Muscle of leg (tissue), 11 donors: ENCODE results near the gene NHSL2. TPM values are rescaled to one million over a fixed set of nuclear protein-coding genes. Genes with fewer than 3 reads are reported as not detected.

ENCODE experiments used
- DNase-seq: peaks from one replicate; pipeline ENCODE4 v3.0.0; 2013
- H3K27ac ChIP-seq: one replicate; pipeline ENCODE4 v1.5.1; 2013; ENCODE audit warnings: mild to moderate bottlenecking, low read length, control low read depth
- H3K27me3 ChIP-seq: one replicate; pipeline ENCODE4 v1.6.1; 2013; ENCODE audit warnings: low read length; ENCODE audit not compliant: control insufficient read depth, insufficient read depth
- H3K36me3 ChIP-seq: one replicate; pipeline ENCODE4 v1.6.1; 2013; ENCODE audit warnings: low read length; ENCODE audit not compliant: control insufficient read depth, insufficient read depth
- H3K4me1 ChIP-seq: one replicate; pipeline ENCODE4 v1.6.1; 2013; ENCODE audit warnings: low read length; ENCODE audit not compliant: control insufficient read depth, insufficient read depth
- H3K4me3 ChIP-seq: one replicate; pipeline ENCODE4 v1.5.1; 2013; ENCODE audit warnings: low read length, control low read depth
- H3K9me3 ChIP-seq: replicated peaks from 2 replicates; pipeline ENCODE4 v1.6.1; 2013; ENCODE audit warnings: low read depth, low read length; ENCODE audit not compliant: control insufficient read depth
- WGBS: methylation state at CpG from one replicate; pipeline ENCODE4 v1.1.5; 2013; ENCODE audit warnings: missing lambda C conversion rate; ENCODE audit not compliant: insufficient coverage; 5-methylcytosine and 5-hydroxymethylcytosine counted together
- polyA plus RNA-seq, 8 donors: library from polyadenylated mRNA; unstranded; fragments of 120-200 nt; gene quantifications; one replicate each; pipeline versions ENCODE4 v1.2.1 to v1.2.3, GENCODE V29; 2013; ENCODE audit warnings: inconsistent platforms in 1 of 8, low replicate concordance in 1 of 8; ENCODE audit not compliant: insufficient read length in 8 of 8, insufficient read depth in 1 of 8
- total RNA-seq: library from RNA; stranded (reverse); fragments of 120-200 nt; gene quantifications from one replicate; pipeline ENCODE4 v1.2.4, GENCODE V29; 2013

Gene NHSL2
- total and polyA plus RNA-seq, 9 donors, result 6.6 to 11.1 (median 8.3) TPM

GRCh38 chrX:72011734-72012133 is 101.1 kb downstream of the NHSL2 start:
- no CpG with 5 or more reads among the region's 2 CpGs for WGBS
- DNase-seq, result no peak
- Histone ChIP-seq H3K27ac (no peak overlapping the region), H3K27me3 (peaks cover 21% of the 10 kb centered on the region), H3K9me3 (no peaks in the 10 kb centered on the region), H3K36me3 (no peaks in the 10 kb centered on the region), H3K4me3 (no peak overlapping the region), H3K4me1 (no peaks in the 10 kb centered on the region)

- no CpG with 5 or more reads among the region's 3 CpGs for WGBS
- DNase-seq, result no peak
- H3K27me3 ChIP-seq, result peaks cover 36% of the 10 kb centered on the region
- H3K9me3 ChIP-seq, result no peaks in the 10 kb centered on the region
- peaks cover 18% of the 10 kb centered on the region for H3K4me1 ChIP-seq
- H3K4me3 ChIP-seq, result no peak overlapping the region
- no peaks in the 10 kb centered on the region for H3K36me3 ChIP-seq
- H3K27ac ChIP-seq, result no peak overlapping the region
These were observed 104.7 kb downstream of the NHSL2 start for GRCh38 chrX:72015383-72015782.

GRCh38 chrX:72016881-72017783 is 106.5 kb downstream of the NHSL2 start:
- Histone ChIP-seq H3K36me3 (no peaks in the 10 kb centered on the region), H3K9me3 (no peaks in the 10 kb centered on the region), H3K4me3 (no peak overlapping the region), H3K4me1 (peaks cover 24% of the 10 kb centered on the region), H3K27me3 (peaks cover 45% of the 10 kb centered on the region), H3K27ac (no peak overlapping the region)
- 60% methylated on average over 2 of the region's 4 CpGs for WGBS
- DNase-seq, result no peak

- Histone ChIP-seq H3K9me3 (no peaks in the 10 kb centered on the region), H3K4me1 (peaks cover 24% of the 10 kb centered on the region), H3K4me3 (peak overlapping the region; percentile 24), H3K27me3 (peaks cover 46% of the 10 kb centered on the region), H3K36me3 (no peaks in the 10 kb centered on the region), H3K27ac (peak overlapping the region; percentile 80)
- WGBS, result 20% methylated on average over 60 of the region's 70 CpGs
- DNase-seq, result peak; percentile 94
These were observed 107.8 kb downstream of the NHSL2 start for GRCh38 chrX:72018277-72019112.

GRCh38 chrX:72019487-72019886 is 108.8 kb downstream of the NHSL2 start:
- Histone ChIP-seq H3K36me3 (no peaks in the 10 kb centered on the region), H3K27ac (peak overlapping the region; percentile 80), H3K4me3 (no peak overlapping the region), H3K9me3 (no peaks in the 10 kb centered on the region), H3K4me1 (peaks cover 24% of the 10 kb centered on the region), H3K27me3 (peaks cover 51% of the 10 kb centered on the region)
- WGBS, result 29% methylated on average over 1 of the region's 3 CpGs
- no peak for DNase-seq

- peak overlapping the region; percentile 80 for H3K27ac ChIP-seq
These were observed 109.6 kb downstream of the NHSL2 start for GRCh38 chrX:72020204-72020603.

GRCh38 chrX:72020788-72021187 is 110.1 kb downstream of the NHSL2 start:
- Histone ChIP-seq H3K27me3 (peaks cover 55% of the 10 kb centered on the region), H3K27ac (peak overlapping the region; percentile 80), H3K36me3 (no peaks in the 10 kb centered on the region), H3K4me3 (no peak overlapping the region), H3K9me3 (no peaks in the 10 kb centered on the region), H3K4me1 (peaks cover 24% of the 10 kb centered on the region)
- DNase-seq, result no peak
- no CpG with 5 or more reads among the region's 3 CpGs for WGBS

More at GRCh38 chrX:72020204-72020603, 109.6 kb downstream of the NHSL2 start:
- Histone ChIP-seq H3K9me3 (no peaks in the 10 kb centered on the region), H3K4me1 (peaks cover 24% of the 10 kb centered on the region), H3K27me3 (peaks cover 50% of the 10 kb centered on the region), H3K4me3 (no peak overlapping the region), H3K36me3 (no peaks in the 10 kb centered on the region)
- no CpG with 5 or more reads among the region's 3 CpGs for WGBS
- peak; percentile 91 for DNase-seq

GRCh38 chrX:72021975-72022374 is 111.3 kb downstream of the NHSL2 start:
- H3K9me3 ChIP-seq, result no peaks in the 10 kb centered on the region
- H3K36me3 ChIP-seq, result no peaks in the 10 kb centered on the region
- H3K27ac ChIP-seq, result no peak overlapping the region
- no peak for DNase-seq
- no peak overlapping the region for H3K4me3 ChIP-seq
- peaks cover 25% of the 10 kb centered on the region for H3K4me1 ChIP-seq
- H3K27me3 ChIP-seq, result peaks cover 64% of the 10 kb centered on the region
- WGBS, result 0% methylated on average over 1 of the region's 2 CpGs

- Histone ChIP-seq H3K4me3 (no peak overlapping the region), H3K4me1 (peaks cover 29% of the 10 kb centered on the region), H3K27ac (no peak overlapping the region), H3K36me3 (no peaks in the 10 kb centered on the region), H3K27me3 (peaks cover 62% of the 10 kb centered on the region), H3K9me3 (no peaks in the 10 kb centered on the region)
- 62% methylated on average over 2 of the region's 2 CpGs for WGBS
- no peak for DNase-seq
These were observed 112.4 kb downstream of the NHSL2 start for GRCh38 chrX:72023071-72023470.

- Histone ChIP-seq H3K36me3 (no peaks in the 10 kb centered on the region), H3K4me3 (no peak overlapping the region), H3K4me1 (peaks cover 19% of the 10 kb centered on the region), H3K9me3 (no peaks in the 10 kb centered on the region), H3K27ac (no peak overlapping the region), H3K27me3 (peaks cover 57% of the 10 kb centered on the region)
- 80% methylated on average over 3 of the region's 6 CpGs for WGBS
- no peak for DNase-seq
These were observed 114.7 kb downstream of the NHSL2 start for GRCh38 chrX:72025236-72025770.
